Measurements from ENCODE around the gene PCSK2. TPM values are rescaled to one million over a fixed set of nuclear protein-coding genes. Genes with fewer than 3 reads are reported as not detected.

The PCSK2 gene
- total and polyA plus RNA-seq, 2 donors (not counting 3 experiments of a cell fraction or from before 2014, with no cell fraction given) = not detected

DNA sequence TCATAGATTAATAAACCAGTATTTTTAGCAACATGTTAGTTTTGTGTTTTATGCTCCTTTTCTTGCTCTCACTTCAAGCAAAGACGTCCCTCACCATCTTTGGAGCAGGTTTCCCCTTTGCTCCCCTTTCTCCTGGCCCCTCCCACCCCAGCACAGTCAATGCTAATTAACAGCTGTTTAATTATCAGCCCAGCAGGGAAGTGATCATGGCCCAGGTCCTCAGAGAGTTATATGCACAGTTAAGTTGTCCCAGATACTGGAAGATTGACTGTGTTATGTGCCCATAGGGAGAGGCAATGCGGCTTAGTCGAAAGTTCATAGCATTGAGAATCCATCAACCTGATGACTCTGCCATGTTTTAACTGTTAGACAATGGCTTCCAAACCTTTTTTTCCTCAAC, 123.5 kb downstream of the PCSK2 start:
- FAIRE-seq = no peak
- H3K79me2 ChIP-seq (ENCODE audit: control insufficient read depth, insufficient read depth, low read length) = no peaks in the 10 kb centered on the region
- TF ChIP-seq JUN (IDR thresholded peaks at IDR 0.05; ENCODE audit: borderline replicate concordance, insufficient read depth, insufficient read length, low read depth) (no peak), FOS (IDR thresholded peaks at IDR 0.05; ENCODE audit: borderline replicate concordance, insufficient read depth, low read length) (no peak), MYC (IDR thresholded peaks at IDR 0.05; ENCODE audit: low read depth, low read length) (no peak), POLR2A (IDR thresholded peaks at IDR 0.05; ENCODE audit: low read depth, low read length) (no peak), CTCF (IDR thresholded peaks at IDR 0.05; ENCODE audit: extremely low read depth in 1 of 2, insufficient read depth in 1 of 2, low read depth in 1 of 2, low read length in 2 of 2) (no peak), POLR2AphosphoS5 (IDR thresholded peaks at IDR 0.05; ENCODE audit: insufficient read depth, low read depth, low read length) (no peak), EZH2 (IDR thresholded peaks at IDR 0.05; ENCODE audit: borderline replicate concordance, low read depth, low read length, severe bottlenecking) (no peak), GATA2 (IDR thresholded peaks at IDR 0.05; ENCODE audit: insufficient read depth, insufficient read length, low read depth, low read length) (no peak)
- TF ChIP-seq, protein P1, sequence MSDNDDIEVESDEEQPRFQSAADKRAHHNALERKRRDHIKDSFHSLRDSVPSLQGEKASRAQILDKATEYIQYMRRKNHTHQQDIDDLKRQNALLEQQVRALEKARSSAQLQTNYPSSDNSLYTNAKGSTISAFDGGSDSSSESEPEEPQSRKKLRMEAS (IDR thresholded peaks at IDR 0.05; ENCODE audit: insufficient read depth, insufficient read length) = no peak
- dilution Hi-C loops (cut with MboI; ENCODE audit: extremely low pct_ligation_motif_present, low sequenced_read_pairs) (no loop called here), intact Hi-C loops (cut with micrococcal nuclease) (no loop called here)
- H3K27me3 ChIP-seq (ENCODE audit: control insufficient read depth in 2 of 2, insufficient read depth in 2 of 2, low read length in 2 of 2) = no peaks in the 10 kb centered on the region
- H3K4me3 ChIP-seq (replicated peaks in 1 of 3; ENCODE audit: insufficient read depth in 1 of 3, low read depth in 1 of 3, low read length in 3 of 3) = no peak overlapping the region
- H3K4me2 ChIP-seq (ENCODE audit: insufficient read depth, low read length) = no peak overlapping the region
- H3K9ac ChIP-seq (replicated peaks; ENCODE audit: extremely low read depth, insufficient read depth, low read length) = no peak overlapping the region
- no peaks in the 10 kb centered on the region for H4K20me1 ChIP-seq (replicated peaks; ENCODE audit: control insufficient read depth, extremely low read depth, insufficient read depth, low read length)
- ChIA-PET CTCF (no interaction called here), POLR2A (no interaction called here)
- DNase-seq (ENCODE audit: low read depth, low spot score) = no peak
- no peak overlapping the region for H3K27ac ChIP-seq (ENCODE audit: insufficient read depth, low read depth, low read length)
- no TSS peak for BruUV-seq (replicated peaks)
- no peaks in the 10 kb centered on the region for H3K36me3 ChIP-seq (ENCODE audit: control insufficient read depth in 2 of 2, extremely low read depth in 1 of 2, insufficient read depth in 2 of 2, low read length in 2 of 2)
- no peaks in the 10 kb centered on the region for H3K9me1 ChIP-seq (replicated peaks; ENCODE audit: control insufficient read depth, extremely low read depth, insufficient read depth, low read length)
- no peaks in the 10 kb centered on the region for H3K9me3 ChIP-seq (replicated peaks; ENCODE audit: control insufficient read depth, insufficient read depth, low read length)
- no peak overlapping the region for H2AFZ ChIP-seq (ENCODE audit: low read depth, low read length)
- H3K4me1 ChIP-seq (ENCODE audit: control insufficient read depth, extremely low read depth, insufficient read depth, low read length) = no peaks in the 10 kb centered on the region

Data from endothelial cell of umbilical vein (primary cell).